H1 (cell line): ENCODE results near the gene ZNF350. TPM values are rescaled to one million over a fixed set of nuclear protein-coding genes. Genes with fewer than 3 reads are reported as not detected.
"Not testable (repeated sequence)": the region's sequence is repeated elsewhere in the genome, so short reads cannot be mapped to it uniquely, and the experiment has no call there.

Experiments
- CTCF ChIA-PET: fragments of 300-600 bp; sonication (Branson Sonifier 250); formaldehyde crosslinking; loops from one replicate; lab custom pipeline; 2021; ENCODE audit not compliant: partially characterized antibody; lab: Charles Lee
- POLR2A ChIA-PET: fragments of 300-600 bp; sonication (Branson Sonifier 250); formaldehyde crosslinking; loops from one replicate; lab custom pipeline; 2021; ENCODE audit warnings: inconsistent platforms; ENCODE audit not compliant: partially characterized antibody; lab: Charles Lee
- DNase-seq, 2 experiments: peaks; one replicate each; pipeline versions ENCODE4 v3.0.0 to v3.0.0-alpha.2; 2010 to 2022; ENCODE audit warnings: low spot score in 2 of 2, low read depth in 1 of 2, mixed read lengths in 1 of 2
- FAIRE-seq: peaks from 2 replicates; lab custom pipeline; 2011; peaks lifted over from hg19 to GRCh38; lab: Jason Lieb, UNC
- H2AFZ ChIP-seq: 2 replicates; pipeline ENCODE4 v1.8.1; 2012; ENCODE audit warnings: low read length, inconsistent platforms
- H2AK5ac ChIP-seq: 2 replicates; pipeline ENCODE4 v1.6.1; 2013; ENCODE audit warnings: low read depth, low read length
- H2BK120ac ChIP-seq: replicated peaks from 2 replicates; pipeline ENCODE3; 2013; ENCODE audit warnings: low read depth, low read length, inconsistent platforms
- H2BK12ac ChIP-seq: 2 replicates; pipeline ENCODE4 v1.6.1; 2013; ENCODE audit warnings: low read depth, low read length
- H2BK15ac ChIP-seq: 2 replicates; pipeline ENCODE4 v1.6.1; 2013; ENCODE audit warnings: low read length
- H2BK20ac ChIP-seq: 2 replicates; pipeline ENCODE4 v1.6.1; 2013; ENCODE audit warnings: low read length
- H2BK5ac ChIP-seq: 2 replicates; pipeline ENCODE4 v1.6.1; 2013; ENCODE audit warnings: low read depth, low read length
- H3K14ac ChIP-seq: 2 replicates; pipeline ENCODE4 v1.6.1; 2013; ENCODE audit warnings: inconsistent platforms; ENCODE audit not compliant: insufficient read length
- H3K18ac ChIP-seq: 2 replicates; pipeline ENCODE4 v1.6.1; 2013; ENCODE audit warnings: low read length; ENCODE audit errors: extremely low read depth
- H3K23ac ChIP-seq: 2 replicates; pipeline ENCODE4 v1.6.1; 2013; ENCODE audit warnings: inconsistent platforms; ENCODE audit not compliant: insufficient read length
- H3K23me2 ChIP-seq: 2 replicates; pipeline ENCODE4 v1.6.1; 2013; ENCODE audit warnings: low read depth, low read length
- H3K27ac ChIP-seq: 2 replicates; pipeline ENCODE4 v1.6.1; 2011; ENCODE audit warnings: low read depth, low read length, inconsistent platforms
- H3K27me3 ChIP-seq, 4 experiments: replicated peaks in 1 of 4; 1 replicate in 1 of 4; 2 replicates in 3 of 4; pipeline versions ENCODE4 v1.6.1 to v1.8.1; 2011 to 2013; ENCODE audit warnings: low read length in 3 of 4, mild to moderate bottlenecking in 3 of 4, inconsistent platforms in 2 of 4, mixed read lengths in 2 of 4, moderate library complexity in 1 of 4; ENCODE audit not compliant: control insufficient read depth in 3 of 4, insufficient read depth in 3 of 4; ENCODE audit errors: extremely low read depth in 1 of 4
- H3K36me3 ChIP-seq, 4 experiments: 2 replicates each; pipeline versions ENCODE4 v1.6.1 to v1.8.1; 2011 to 2013; ENCODE audit warnings: mild to moderate bottlenecking in 4 of 4, low read length in 3 of 4, moderate library complexity in 2 of 4, control low read depth in 1 of 4, inconsistent platforms in 1 of 4; ENCODE audit not compliant: insufficient read depth in 4 of 4, control insufficient read depth in 2 of 4
- H3K4ac ChIP-seq: replicated peaks from 2 replicates; pipeline ENCODE3; 2013; ENCODE audit warnings: low read length, low read depth, mixed read lengths, inconsistent platforms; ENCODE audit not compliant: insufficient read length
- H3K4me1 ChIP-seq, 4 experiments: replicated peaks in 1 of 4; 1 replicate in 1 of 4; 2 replicates in 3 of 4; pipeline versions ENCODE4 v1.6.1 to v1.8.1; 2011 to 2013; ENCODE audit warnings: low read length in 3 of 4, inconsistent platforms in 2 of 4, mixed read lengths in 1 of 4; ENCODE audit not compliant: insufficient read depth in 4 of 4, control insufficient read depth in 3 of 4
- H3K4me2 ChIP-seq, 2 experiments: 2 replicates each; pipeline versions ENCODE4 v1.6.1 to v1.8.1; 2011 to 2013; ENCODE audit warnings: low read depth in 2 of 2, low read length in 2 of 2, control low read depth in 1 of 2, inconsistent platforms in 1 of 2, mild to moderate bottlenecking in 1 of 2; ENCODE audit not compliant: insufficient read depth in 1 of 2
- H3K4me3 ChIP-seq, 4 experiments: fragments of 200-600, 300-600 bp in 1 of 4; sonication (generic), shearing (Covaris generic), sonication (Bioruptor Twin) in 1 of 4; 2 replicates each; pipeline versions ENCODE4 v1.5.1 to v1.8.1; 2011 to 2016; ENCODE audit warnings: low read length in 4 of 4, low read depth in 3 of 4, control low read depth in 2 of 4, inconsistent platforms in 2 of 4, mild to moderate bottlenecking in 2 of 4, mixed read lengths in 1 of 4, moderate library complexity in 1 of 4; ENCODE audit not compliant: insufficient read depth in 2 of 4; ENCODE audit errors: extremely low read depth in 1 of 4
- H3K56ac ChIP-seq: replicated peaks from 2 replicates; pipeline ENCODE3; 2013; ENCODE audit warnings: low read depth, mild to moderate bottlenecking, mixed read lengths, low read length, inconsistent platforms; ENCODE audit not compliant: insufficient read length
- H3K79me1 ChIP-seq: 2 replicates; pipeline ENCODE4 v1.6.1; 2013; ENCODE audit warnings: low read depth, low read length, control low read depth
- H3K79me2 ChIP-seq, 2 experiments: 2 replicates each; pipeline versions ENCODE4 v1.6.1 to v1.8.1; 2012 to 2013; ENCODE audit warnings: low read length in 2 of 2, mild to moderate bottlenecking in 2 of 2, inconsistent platforms in 1 of 2; ENCODE audit not compliant: insufficient read depth in 2 of 2, control insufficient read depth in 1 of 2
- H3K9ac ChIP-seq, 4 experiments: replicated peaks in 1 of 4; 1 replicate in 1 of 4; 2 replicates in 3 of 4; pipeline versions ENCODE4 v1.6.1 to v1.8.1; 2011 to 2013; ENCODE audit warnings: low read depth in 3 of 4, low read length in 3 of 4, control low read depth in 2 of 4, mild to moderate bottlenecking in 2 of 4, moderate library complexity in 2 of 4, inconsistent platforms in 1 of 4; ENCODE audit errors: extremely low read depth in 1 of 4
- H3K9me3 ChIP-seq, 2 experiments: 2 replicates each; pipeline versions ENCODE4 v1.6.1 to v1.8.1; 2012 to 2013; ENCODE audit warnings: mild to moderate bottlenecking in 2 of 2, moderate library complexity in 2 of 2, control low read depth in 1 of 2, inconsistent platforms in 1 of 2, low read depth in 1 of 2, low read length in 1 of 2, mixed read lengths in 1 of 2; ENCODE audit not compliant: insufficient read depth in 2 of 2
- H4K20me1 ChIP-seq, 2 experiments: replicated peaks in 1 of 2; 2 replicates each; pipeline versions ENCODE3 to v1.8.1; 2011 to 2013; ENCODE audit warnings: inconsistent platforms in 2 of 2, low read length in 2 of 2, mild to moderate bottlenecking in 1 of 2; ENCODE audit not compliant: insufficient read depth in 2 of 2, control insufficient read depth in 1 of 2
- H4K5ac ChIP-seq: 2 replicates; pipeline ENCODE4 v1.6.1; 2013; ENCODE audit warnings: low read length, low read depth, mixed read lengths, inconsistent platforms; ENCODE audit not compliant: insufficient read length
- H4K8ac ChIP-seq: 2 replicates; pipeline ENCODE4 v1.8.0; 2013; ENCODE audit warnings: mild to moderate bottlenecking, moderate library complexity, low read length, inconsistent platforms; ENCODE audit not compliant: insufficient read depth; ENCODE audit errors: extremely low read depth
- H4K91ac ChIP-seq: replicated peaks from 2 replicates; pipeline ENCODE3; 2013; ENCODE audit warnings: low read length, mixed read lengths, inconsistent platforms; ENCODE audit not compliant: insufficient read length
- WGBS, 2 experiments: shearing (Covaris generic) in 1 of 2; methylation state at CpG; one replicate each; pipeline versions ENCODE4 v1.1.6 to v1.1.7; 2013 to 2015; ENCODE audit warnings: low lambda C conversion rate in 2 of 2, mixed read lengths in 2 of 2, inconsistent platforms in 1 of 2, low coverage in 1 of 2, missing lambda C conversion rate in 1 of 2; ENCODE audit not compliant: insufficient replicate concordance in 2 of 2, insufficient coverage in 1 of 2, insufficient read length in 1 of 2; ENCODE audit errors: extremely low coverage in 1 of 2, missing lambda C conversion rate in 1 of 2; 5-methylcytosine and 5-hydroxymethylcytosine counted together
- polyA plus RNA-seq, 7 experiments: library from polyadenylated mRNA; depleted of rRNA in 3 of 7; stranded (reverse) in 5 of 7; unstranded in 2 of 7; fragments of >200 nt in 5 of 7; fragments of 200-250 nt in 2 of 7; gene quantifications; 1 replicate in 5 of 7; 2 replicates in 1 of 7; 4 replicates in 1 of 7; pipeline versions ENCODE4 v1.2.1 to v1.2.3, GENCODE V29; 2011 to 2013; ENCODE audit warnings: missing spikeins in 2 of 7, mixed read lengths in 2 of 7
- total RNA-seq: library from RNA; stranded (reverse); fragmentation: NEBNext Ultra II Directional; extraction: Animal tissue kit (Norgen Biotek cat#: 25700); gene quantifications from 2 replicates; pipeline ENCODE4 v1.2.1, GENCODE V29; 2021

Gene ZNF350
- total and polyA plus RNA-seq, 2 of the 8 experiments (the other 6 are each of a cell fraction or from before 2014, with no cell fraction given), result 1.7 to 5.3 TPM

GRCh38 chr19:51975787-51976186 lies 10.9 kb downstream of the ZNF350 start:
- not testable (repeated sequence) for H3K9ac ChIP-seq, H3K79me1 ChIP-seq, H2BK12ac ChIP-seq, H3K27me3 ChIP-seq, H2BK20ac ChIP-seq, H3K4ac ChIP-seq, H2BK120ac ChIP-seq, H3K23ac ChIP-seq, H3K4me1 ChIP-seq, H4K20me1 ChIP-seq, H3K14ac ChIP-seq, H3K18ac ChIP-seq, H2BK15ac ChIP-seq, H4K8ac ChIP-seq, H4K5ac ChIP-seq, H2AK5ac ChIP-seq, H3K56ac ChIP-seq, H3K23me2 ChIP-seq, H3K4me2 ChIP-seq, H3K4me3 ChIP-seq, H2AFZ ChIP-seq, H2BK5ac ChIP-seq, H3K27ac ChIP-seq, H4K91ac ChIP-seq, FAIRE-seq, DNase-seq
- Histone ChIP-seq H3K36me3 (peaks cover 4 to 51% (median 22%) of the 10 kb centered on the region in 4 experiments; a peak in 6 of 8 replicates), H3K79me2 (peaks cover 0 to 21% of the 10 kb centered on the region in 2 experiments; a peak in 2 of 4 replicates), H3K9me3 (peaks cover 57 to 67% of the 10 kb centered on the region in 2 experiments)
- ChIA-PET POLR2A (interaction anchor here (1.1 kb wide), 1 partner anchor 120 kb away, joined by 3 read pairs; no protein-coding TSS in a partner anchor), CTCF (interaction anchor here (0.6 kb wide), 1 partner anchor 289 kb away, joined by 3 read pairs; no protein-coding TSS in a partner anchor)
- WGBS, 2 experiments, result 93% methylated on average over 17 of the region's 17 CpGs; no CpG with 5 or more reads in 1 of the 2 experiments
